Stimulated activated CD4-positive, alpha-beta T cell treated with anti-CD3 and anti-CD28 coated beads, Interleukin-15, amount 100 ng/mL, for 1 hour (primary cell): ENCODE measurements around the gene ADAT3.

Experiments
- DNase-seq, 2 donors: peaks; one replicate each; pipeline ENCODE4 v3.0.0-alpha.2; 2020; ENCODE audit warnings: low read depth in 1 of 2, low spot score in 1 of 2

ADAT3 gene

GRCh38 chr19:1956122-1956494 lies 50.9 kb downstream of the ADAT3 start:
- DNase-seq, result no peak

GRCh38 chr19:1956868-1957492 lies 51.8 kb downstream of the ADAT3 start:
- DNase-seq, result no peak

GRCh38 chr19:1957562-1958248 lies 52.5 kb downstream of the ADAT3 start:
- DNase-seq, result no peak

GRCh38 chr19:1959928-1960589 lies 54.9 kb downstream of the ADAT3 start:
- no peak for DNase-seq

GRCh38 chr19:1961000-1961883 lies 56.0 kb downstream of the ADAT3 start:
- no peak for DNase-seq

- no peak for DNase-seq
Measured at GRCh38 chr19:1962674-1963073, 57.5 kb downstream of the ADAT3 start.
